Activated CD8-positive, alpha-beta memory T cell treated with anti-CD3 and anti-CD28 coated beads, Interleukin-2, amount 10 ng/mL, durations not matched to agents 7 days and 5 days (primary cell): ENCODE measurements around the gene DNAH12. TPM values are rescaled to one million over a fixed set of nuclear protein-coding genes. Genes with fewer than 3 reads are reported as not detected.
"Not testable (repeated sequence)": the region's sequence is repeated elsewhere in the genome, so short reads cannot be mapped to it uniquely, and the experiment has no call there.

ENCODE experiments used
- ATAC-seq: fragments of 150-1000 bp; cut with Tn5 transposase; one replicate; pipeline ENCODE4 v1.10.0; 2021; ENCODE audit warnings: moderate library complexity
- CTCF ChIA-PET: fragments of 350-600 bp; sonication (Branson Sonifier 250); formaldehyde crosslinking; loops from one replicate; lab custom pipeline; 2021; ENCODE audit warnings: antibody characterized with exemption; lab: Charles Lee
- DNase-seq: peaks from one replicate; pipeline ENCODE4 v3.0.0-alpha.2; 2020
- H3K27ac Mint-ChIP-seq: one replicate; pipeline ENCODE4 v1.8.0; 2021; ENCODE audit warnings: mild to moderate bottlenecking, mixed read lengths
- H3K27me3 Mint-ChIP-seq: one replicate; pipeline ENCODE4 v1.8.0; 2021; ENCODE audit warnings: mixed read lengths
- H3K36me3 Mint-ChIP-seq: one replicate; pipeline ENCODE4 v1.8.0; 2021; ENCODE audit warnings: mild to moderate bottlenecking, mixed read lengths
- H3K4me1 Mint-ChIP-seq: one replicate; pipeline ENCODE4 v1.8.0; 2021; ENCODE audit warnings: mixed read lengths
- H3K4me3 Mint-ChIP-seq: one replicate; pipeline ENCODE4 v1.8.0; 2021; ENCODE audit warnings: mild to moderate bottlenecking, moderate library complexity, mixed read lengths
- H3K9me3 Mint-ChIP-seq: one replicate; pipeline ENCODE4 v1.8.0; 2022; ENCODE audit warnings: low read depth, mixed read lengths
- total RNA-seq, 2 experiments: library from RNA; stranded (reverse); gene quantifications; one replicate each; pipeline ENCODE4 v1.2.3, GENCODE V29; 2021

DNAH12 gene
- total RNA-seq, 2 experiments from 2014 or later, result 0.06 TPM; not detected in 1

GRCh38 chr3:57383406-57383805 lies 160.7 kb downstream of the DNAH12 start:
- CTCF ChIA-PET, result interaction anchor here (1.0 to 1.7 kb wide), 2 partner anchors 12 to 14 kb away, joined by 3 to 8 read pairs; no protein-coding TSS in a partner anchor
- no peak for ATAC-seq
- H3K9me3 Mint-ChIP-seq, result no peaks in the 10 kb centered on the region
- no peak overlapping the region for H3K4me3 Mint-ChIP-seq
- DNase-seq, result no peak
- H3K36me3 Mint-ChIP-seq, result no peaks in the 10 kb centered on the region
- H3K27ac Mint-ChIP-seq, result no peak overlapping the region
- peaks cover 7% of the 10 kb centered on the region for H3K27me3 Mint-ChIP-seq
- no peaks in the 10 kb centered on the region for H3K4me1 Mint-ChIP-seq

GRCh38 chr3:57382933-57383332 lies 161.2 kb downstream of the DNAH12 start:
- CTCF ChIA-PET, result interaction anchor here (1.7 kb wide), 1 partner anchor 14 kb away, joined by 8 read pairs; no protein-coding TSS in a partner anchor
- Mint-ChIP-seq H3K9me3 (no peaks in the 10 kb centered on the region), H3K27ac (no peak overlapping the region), H3K27me3 (peaks cover 11% of the 10 kb centered on the region), H3K4me1 (no peaks in the 10 kb centered on the region), H3K36me3 (no peaks in the 10 kb centered on the region), H3K4me3 (no peak overlapping the region)
- DNase-seq, result no peak
- no peak for ATAC-seq

GRCh38 chr3:57370341-57370740 lies 173.8 kb downstream of the DNAH12 start:
- DNase-seq (no peak), ATAC-seq (no peak)
- no peaks in the 10 kb centered on the region for H3K36me3 Mint-ChIP-seq
- no peaks in the 10 kb centered on the region for H3K4me1 Mint-ChIP-seq
- peaks cover 25% of the 10 kb centered on the region for H3K27me3 Mint-ChIP-seq
- no peak overlapping the region for H3K4me3 Mint-ChIP-seq
- CTCF ChIA-PET, result interaction anchor here (1.0 kb wide), 1 partner anchor 27 kb away, joined by 3 read pairs; no protein-coding TSS in a partner anchor
- no peaks in the 10 kb centered on the region for H3K9me3 Mint-ChIP-seq
- H3K27ac Mint-ChIP-seq, result no peak overlapping the region

GRCh38 chr3:57365089-57365488 lies 179.1 kb downstream of the DNAH12 start:
- H3K27ac Mint-ChIP-seq, DNase-seq, H3K4me1 Mint-ChIP-seq, H3K36me3 Mint-ChIP-seq, ATAC-seq, H3K9me3 Mint-ChIP-seq, H3K4me3 Mint-ChIP-seq, CTCF ChIA-PET: not testable (repeated sequence)
- H3K27me3 Mint-ChIP-seq, result peaks cover 23% of the 10 kb centered on the region

- H3K27ac Mint-ChIP-seq, CTCF ChIA-PET, H3K27me3 Mint-ChIP-seq, ATAC-seq, DNase-seq, H3K9me3 Mint-ChIP-seq, H3K4me3 Mint-ChIP-seq, H3K4me1 Mint-ChIP-seq, H3K36me3 Mint-ChIP-seq: not testable (repeated sequence)
Measured at GRCh38 chr3:57356275-57356674, 187.9 kb downstream of the DNAH12 start.

GRCh38 chr3:57354768-57355167 lies 189.4 kb downstream of the DNAH12 start:
- DNase-seq (no peak), ATAC-seq (no peak)
- no peak overlapping the region for H3K27ac Mint-ChIP-seq
- no peaks in the 10 kb centered on the region for H3K4me1 Mint-ChIP-seq
- peaks cover 5% of the 10 kb centered on the region for H3K27me3 Mint-ChIP-seq
- CTCF ChIA-PET, result no interaction called here
- H3K9me3 Mint-ChIP-seq, result no peaks in the 10 kb centered on the region
- no peaks in the 10 kb centered on the region for H3K36me3 Mint-ChIP-seq
- no peak overlapping the region for H3K4me3 Mint-ChIP-seq

GRCh38 chr3:57350271-57350670 lies 193.9 kb downstream of the DNAH12 start:
- H3K9me3 Mint-ChIP-seq, result no peaks in the 10 kb centered on the region
- H3K27me3 Mint-ChIP-seq, result peaks cover 22% of the 10 kb centered on the region
- DNase-seq (no peak), ATAC-seq (no peak)
- H3K4me3 Mint-ChIP-seq, result no peak overlapping the region
- no peak overlapping the region for H3K27ac Mint-ChIP-seq
- no peaks in the 10 kb centered on the region for H3K4me1 Mint-ChIP-seq
- no peaks in the 10 kb centered on the region for H3K36me3 Mint-ChIP-seq
- CTCF ChIA-PET, result no interaction called here

GRCh38 chr3:57339071-57339642 lies 205.0 kb downstream of the DNAH12 start:
- H3K4me3 Mint-ChIP-seq, DNase-seq, H3K4me1 Mint-ChIP-seq, ATAC-seq, CTCF ChIA-PET, H3K36me3 Mint-ChIP-seq, H3K27ac Mint-ChIP-seq, H3K9me3 Mint-ChIP-seq: not testable (repeated sequence)
- H3K27me3 Mint-ChIP-seq, result peaks cover 41% of the 10 kb centered on the region

GRCh38 chr3:57338272-57339070 lies 205.7 kb downstream of the DNAH12 start:
- H3K9me3 Mint-ChIP-seq, CTCF ChIA-PET, H3K27ac Mint-ChIP-seq, H3K36me3 Mint-ChIP-seq, H3K4me3 Mint-ChIP-seq, DNase-seq, ATAC-seq, H3K4me1 Mint-ChIP-seq: not testable (repeated sequence)
- H3K27me3 Mint-ChIP-seq, result peaks cover 37% of the 10 kb centered on the region

- Mint-ChIP-seq H3K27ac (no peak overlapping the region), H3K27me3 (peaks cover 26% of the 10 kb centered on the region), H3K36me3 (no peaks in the 10 kb centered on the region), H3K4me3 (no peak overlapping the region), H3K4me1 (no peaks in the 10 kb centered on the region), H3K9me3 (no peaks in the 10 kb centered on the region)
- ATAC-seq (no peak), DNase-seq (no peak)
- CTCF ChIA-PET, result no interaction called here
Measured at GRCh38 chr3:57335283-57335938, 208.7 kb downstream of the DNAH12 start.

GRCh38 chr3:57331078-57331610 lies 213.0 kb downstream of the DNAH12 start:
- no peaks in the 10 kb centered on the region for H3K4me1 Mint-ChIP-seq
- DNase-seq, result no peak
- no peak overlapping the region for H3K27ac Mint-ChIP-seq
- peaks cover 16% of the 10 kb centered on the region for H3K27me3 Mint-ChIP-seq
- no peak for ATAC-seq
- CTCF ChIA-PET, result no interaction called here
- H3K4me3 Mint-ChIP-seq, result no peak overlapping the region
- H3K36me3 Mint-ChIP-seq, result no peaks in the 10 kb centered on the region
- H3K9me3 Mint-ChIP-seq, result no peaks in the 10 kb centered on the region

GRCh38 chr3:57326498-57326897 lies 217.6 kb downstream of the DNAH12 start:
- CTCF ChIA-PET, ATAC-seq, H3K27ac Mint-ChIP-seq, H3K36me3 Mint-ChIP-seq, DNase-seq, H3K4me3 Mint-ChIP-seq, H3K9me3 Mint-ChIP-seq, H3K4me1 Mint-ChIP-seq: not testable (repeated sequence)
- peaks cover 13% of the 10 kb centered on the region for H3K27me3 Mint-ChIP-seq

GRCh38 chr3:57314204-57314603 lies 229.9 kb downstream of the DNAH12 start:
- no peak for DNase-seq
- CTCF ChIA-PET, result no interaction called here
- H3K27me3 Mint-ChIP-seq, result peaks cover 32% of the 10 kb centered on the region

More at GRCh38 chr3:57314204-57314603, 229.9 kb downstream of the DNAH12 start:
- Mint-ChIP-seq H3K27ac (no peak overlapping the region), H3K9me3 (no peaks in the 10 kb centered on the region), H3K36me3 (no peaks in the 10 kb centered on the region), H3K4me3 (no peak overlapping the region), H3K4me1 (no peaks in the 10 kb centered on the region)
- ATAC-seq, result no peak
